K562 (cell line): Measurements from ENCODE around the gene NFS1. TPM values are rescaled to one million over a fixed set of nuclear protein-coding genes. Genes with fewer than 3 reads are reported as not detected.

Experiments
- ATAC-seq: fragments of 200-7000 bp; cut with Tn5 transposase; 3 replicates; pipeline ENCODE4 v1.9.1; 2020; ENCODE audit warnings: moderate library complexity
- BruUV-seq: library from RNA; stranded (reverse); fragments of 400-500 nt; replicated peaks from 2 replicates; lab custom pipeline; 2021; lab: Mats Ljungman, UMichigan
- CTCF ChIA-PET: fragments of 300-600 bp; formaldehyde crosslinking; extraction: SDS; loops from one replicate; lab custom pipeline; 2021; ENCODE audit warnings: low intra/inter-chr PET ratio; lab: Yijun Ruan, JAX
- POLR2A ChIA-PET: fragments of 300-600, 350-650 bp; sonication (Branson Sonifier 250); formaldehyde crosslinking; extraction: SDS; loops from one replicate; lab custom pipeline; 2021; ENCODE audit warnings: antibody characterized with exemption, inconsistent platforms; lab: Yijun Ruan, JAX
- DNase-seq, 4 experiments: peaks; one replicate each; pipeline versions ENCODE4 v3.0.0 to v3.0.0-alpha.2; 2011 to 2018; ENCODE audit warnings: low spot score in 3 of 4, mixed read lengths in 3 of 4; ENCODE audit errors: extremely low read depth in 1 of 4
- FAIRE-seq: peaks from 2 replicates; lab custom pipeline; 2011; peaks lifted over from hg19 to GRCh38; lab: Jason Lieb, UNC
- H2AFZ ChIP-seq: 2 replicates; pipeline ENCODE4 v1.6.0; 2011; ENCODE audit warnings: low read depth, low read length, control low read depth, inconsistent platforms
- H3K27ac ChIP-seq: fragments of 200-600 bp; 3 replicates; pipeline ENCODE4 v1.8.0; 2011; ENCODE audit warnings: low read depth, mild to moderate bottlenecking, control low read depth, inconsistent platforms, low read length, moderate library complexity, mixed read lengths; ENCODE audit errors: extremely low read depth
- H3K27me3 ChIP-seq, 2 experiments: fragments of 300-600 bp in 1 of 2; 2 replicates in 1 of 2; 3 replicates in 1 of 2; pipeline versions ENCODE4 v1.6.0 to v1.8.0; 2011; ENCODE audit warnings: inconsistent platforms in 2 of 2, low read length in 2 of 2, mild to moderate bottlenecking in 1 of 2, mixed read lengths in 1 of 2, moderate library complexity in 1 of 2; ENCODE audit not compliant: control insufficient read depth in 2 of 2, insufficient read depth in 2 of 2
- H3K36me3 ChIP-seq: fragments of 300-600 bp; 3 replicates; pipeline ENCODE4 v1.8.0; 2011; ENCODE audit warnings: mild to moderate bottlenecking, low read length, inconsistent platforms; ENCODE audit not compliant: control insufficient read depth, insufficient read depth
- H3K4me1 ChIP-seq, 2 experiments: fragments of 200-600 bp in 1 of 2; replicated peaks in 1 of 2; 2 replicates in 1 of 2; 3 replicates in 1 of 2; pipeline versions ENCODE4 v1.5.1 to v1.8.0; 2011; ENCODE audit warnings: inconsistent platforms in 2 of 2, low read length in 2 of 2, mild to moderate bottlenecking in 1 of 2, mixed read lengths in 1 of 2, moderate library complexity in 1 of 2; ENCODE audit not compliant: control insufficient read depth in 2 of 2, insufficient read depth in 2 of 2
- H3K4me2 ChIP-seq: 2 replicates; pipeline ENCODE4 v1.6.1; 2011; ENCODE audit warnings: low read length, control low read depth, inconsistent platforms, mixed read lengths; ENCODE audit not compliant: insufficient read depth
- H3K4me3 ChIP-seq: fragments of 200-600 bp; sonication (generic), shearing (Covaris generic); 2 replicates; pipeline ENCODE4 v1.5.1; 2016; ENCODE audit warnings: control low read depth, inconsistent platforms
- H3K79me2 ChIP-seq: fragments of 200-600 bp; 3 replicates; pipeline ENCODE4 v1.8.0; 2011; ENCODE audit warnings: low read length, inconsistent platforms; ENCODE audit not compliant: control insufficient read depth, insufficient read depth
- H3K9ac ChIP-seq, 2 experiments: 2 replicates each; pipeline versions ENCODE4 v1.6.0 to v1.6.1; 2011; ENCODE audit warnings: low read depth in 2 of 2, low read length in 2 of 2, control low read depth in 1 of 2, inconsistent platforms in 1 of 2, mild to moderate bottlenecking in 1 of 2, mixed read lengths in 1 of 2; ENCODE audit not compliant: insufficient read depth in 1 of 2
- H3K9me1 ChIP-seq: one replicate; pipeline ENCODE4 v1.6.0; 2011; ENCODE audit warnings: inconsistent platforms, mild to moderate bottlenecking, low read length, moderate library complexity; ENCODE audit not compliant: control insufficient read depth, insufficient read depth
- H3K9me3 ChIP-seq: replicated peaks from 2 replicates; pipeline ENCODE4 v1.5.1; 2011; ENCODE audit warnings: low read depth, low read length, inconsistent platforms; ENCODE audit not compliant: control insufficient read depth, insufficient read depth
- H4K20me1 ChIP-seq: replicated peaks from 2 replicates; pipeline ENCODE4 v1.6.1; 2011; ENCODE audit warnings: low read length, inconsistent platforms, mixed read lengths; ENCODE audit not compliant: control insufficient read depth, insufficient read depth
- ARID1B ChIP-seq: fragments of 450-650 bp; IDR thresholded peaks from 2 replicates; pipeline ENCODE4 v1.6.1; 2016; ENCODE audit warnings: antibody characterized with exemption, mild to moderate bottlenecking, inconsistent platforms
- ARID2 ChIP-seq: fragments of 450-650 bp; IDR thresholded peaks from 2 replicates; pipeline ENCODE4 v1.6.1; 2017; ENCODE audit warnings: antibody characterized with exemption, mild to moderate bottlenecking
- BRCA1 ChIP-seq, 2 experiments: fragments of 450-650 bp in 1 of 2; sonication (generic) in 1 of 2; formaldehyde crosslinking in 1 of 2; IDR thresholded peaks; 2 replicates each; pipeline versions ENCODE4 v1.5.0 to v1.6.1; 2017 to 2020; ENCODE audit warnings: mild to moderate bottlenecking in 1 of 2, missing genetic modification reagents in 1 of 2
- DNMT1 ChIP-seq: fragments of 450-650 bp; IDR thresholded peaks from 2 replicates; pipeline ENCODE4 v1.6.1; 2016; ENCODE audit warnings: antibody characterized with exemption, mild to moderate bottlenecking
- FOXJ2 ChIP-seq: fragments of 200-800 bp; sonication (Bioruptor generic); IDR thresholded peaks from 2 replicates; pipeline ENCODE4 v1.6.1; 2016; ENCODE audit warnings: missing genetic modification characterization, missing compliant biosample characterization
- NFYB ChIP-seq: IDR thresholded peaks from 2 replicates; pipeline ENCODE4 v1.6.1; 2011; ENCODE audit warnings: mild to moderate bottlenecking, moderate library complexity; ENCODE audit not compliant: insufficient read length; ENCODE audit errors: extremely low read depth
- PCBP1 ChIP-seq: fragments of 200-400 bp; formaldehyde crosslinking; IDR thresholded peaks from 2 replicates; pipeline ENCODE4 v1.6.1; 2018; ENCODE audit warnings: mild to moderate bottlenecking, low read depth, low read length; ENCODE audit not compliant: poor library complexity, severe bottlenecking
- POLR2A ChIP-seq: fragments of 450-650 bp; conservative IDR thresholded peaks from 2 replicates; pipeline ENCODE4 v1.6.1; 2016
- POLR2H ChIP-seq: IDR thresholded peaks from 2 replicates; pipeline ENCODE4 v1.6.1; 2016; ENCODE audit warnings: missing genetic modification characterization, low read depth, mild to moderate bottlenecking, control low read depth, missing compliant biosample characterization, moderate library complexity
- RAD21 ChIP-seq, 2 experiments: fragments of 250-450 bp in 1 of 2; fragments of 450-650 bp in 1 of 2; sonication (Bioruptor Pico) in 1 of 2; formaldehyde crosslinking in 1 of 2; IDR thresholded peaks in 1 of 2; conservative IDR thresholded peaks in 1 of 2; 2 replicates each; pipeline versions ENCODE4 v1.4.0 to v1.8.0; 2020 to 2022; ENCODE audit warnings: mild to moderate bottlenecking in 2 of 2, moderate library complexity in 1 of 2
- RBFOX2 ChIP-seq: fragments of 200-400 bp; formaldehyde crosslinking; IDR thresholded peaks from 2 replicates; pipeline ENCODE4 v1.6.1; 2017; ENCODE audit warnings: low read depth, mild to moderate bottlenecking, low read length, moderate library complexity
- SREBF1 ChIP-seq: fragments of 150-350 bp; IDR thresholded peaks from 2 replicates; pipeline ENCODE4 v1.6.1; 2014; ENCODE audit warnings: antibody characterized with exemption, low read depth, low read length, borderline replicate concordance
- ZNF121 ChIP-seq: sonication (generic); formaldehyde crosslinking; conservative IDR thresholded peaks from 2 replicates; pipeline ENCODE4 v1.8.0; 2022; ENCODE audit warnings: missing genetic modification reagents
- ZNF561 ChIP-seq: fragments of 450-650 bp; formaldehyde crosslinking; conservative IDR thresholded peaks from 2 replicates; pipeline ENCODE4 v1.4.0; 2020; ENCODE audit warnings: mild to moderate bottlenecking, moderate library complexity
- ZNF583 ChIP-seq: fragments of 250-450 bp; sonication (Bioruptor Pico); IDR thresholded peaks from 2 replicates; pipeline ENCODE4 v1.4.0; 2020
- ZNF77 ChIP-seq: fragments of 250-450 bp; sonication (Bioruptor Pico); IDR thresholded peaks from 2 replicates; pipeline ENCODE4 v1.5.0; 2020
- WGBS: fragments of 100-300 bp; shearing (Covaris generic); methylation state at CpG from one replicate; pipeline ENCODE4 v1.1.6; 2016; ENCODE audit warnings: low coverage, mixed read lengths; ENCODE audit not compliant: insufficient coverage; ENCODE audit errors: missing lambda C conversion rate; 5-methylcytosine and 5-hydroxymethylcytosine counted together
- in situ Hi-C: fragments of 300-500 bp; cut with MboI; formaldehyde crosslinking; loops from 4 replicates; pipeline ENCODE4 v1.15.0; 2018; ENCODE audit warnings: inconsistent platforms, mixed read lengths
- intact Hi-C: fragments of 100-400 bp; cut with micrococcal nuclease; formaldehyde crosslinking; loops from 2 replicates; pipeline ENCODE4 v1.14.2; 2022
- polyA plus RNA-seq, 8 experiments: library from polyadenylated mRNA; depleted of rRNA in 4 of 8; stranded (reverse) in 5 of 8; unstranded in 3 of 8; fragments of >200 nt; fragmentation: Nextera tagmentation in 2 of 8; fragmentation: Illumina TruSeq in 1 of 8; extraction: Ambion mirVana in 2 of 8; extraction: Trizol in 1 of 8; gene quantifications; 2 replicates each; pipeline versions ENCODE4 v1.2.1 to v1.2.3, GENCODE V29; 2011 to 2014; ENCODE audit warnings: inconsistent platforms in 1 of 8, missing spikeins in 1 of 8
- total RNA-seq, 7 experiments: library from RNA; depleted of rRNA in 6 of 7; stranded (reverse); fragments of >200 nt in 6 of 7; fragmentation: Illumina TruSeq in 2 of 7; extraction: Trizol in 2 of 7; gene quantifications; 2 replicates each; pipeline versions ENCODE4 v1.2.1 to v1.2.3, GENCODE V29; 2011 to 2021; ENCODE audit warnings: low replicate concordance in 1 of 7
- TF ChIP-seq, protein P1 (sequence below), 2 experiments: fragments of 450-650 bp in 1 of 2; sonication (generic) in 1 of 2; formaldehyde crosslinking in 1 of 2; IDR thresholded peaks in 1 of 2; conservative IDR thresholded peaks in 1 of 2; 2 replicates each; pipeline versions ENCODE4 v1.6.1 to v1.8.1; 2016 to 2023; ENCODE audit warnings: mild to moderate bottlenecking in 2 of 2, moderate library complexity in 2 of 2, inconsistent platforms in 1 of 2, missing genetic modification reagents in 1 of 2
- TF ChIP-seq, protein P2 (sequence below): sonication (generic); formaldehyde crosslinking; IDR thresholded peaks from 2 replicates; pipeline ENCODE4 v1.8.1; 2023; ENCODE audit warnings: mild to moderate bottlenecking, missing genetic modification reagents

NFS1 gene
- total and polyA plus RNA-seq, 9 of the 15 experiments (the other 6 are each of a cell fraction or from before 2014, with no cell fraction given): 11.5 to 84.8 (median 47.1) TPM

DNA sequence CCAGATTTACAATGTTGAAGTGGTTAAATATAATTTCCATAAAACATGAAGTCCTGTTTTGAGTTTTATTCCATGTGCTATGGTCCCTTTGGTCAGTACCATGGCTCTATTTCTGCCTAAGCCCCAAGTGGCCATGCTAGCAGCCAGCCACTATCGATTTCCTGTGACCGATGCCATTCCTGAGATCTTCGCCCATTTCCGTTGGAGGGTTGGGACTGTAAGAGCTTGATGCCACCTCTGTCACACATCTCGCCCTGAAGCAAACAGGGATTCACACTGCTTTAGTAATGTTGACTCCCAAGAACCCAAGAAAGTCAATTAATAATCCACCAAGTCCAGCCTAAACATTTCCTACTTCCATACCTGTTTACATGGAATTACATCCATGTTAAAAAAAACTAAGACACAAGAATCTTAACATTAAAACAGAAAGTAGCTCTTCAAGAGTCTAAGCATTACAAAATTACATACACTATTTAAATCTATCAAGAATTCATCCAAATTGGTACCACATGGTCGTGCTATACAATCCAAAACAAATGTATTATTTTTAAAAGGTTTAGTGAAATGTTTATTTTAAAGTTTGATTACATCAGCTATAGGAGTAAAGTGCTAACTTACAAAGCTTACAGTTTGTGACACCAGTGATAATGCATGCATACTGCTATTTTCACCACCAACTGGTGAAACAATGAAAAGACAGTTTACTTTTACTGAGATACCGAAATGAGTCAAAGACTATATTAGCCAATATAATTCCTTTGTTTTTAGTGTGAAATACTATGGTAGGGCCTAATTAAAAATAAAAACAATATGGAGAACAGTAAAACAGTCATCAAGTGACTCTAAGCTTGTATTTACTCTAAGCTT lies 40.4 kb upstream of the NFS1 start:
- H3K4me3 ChIP-seq: peak overlapping the region; percentile 81; the same call in 1 of the 2 replicates
- DNase-seq (peak in 1 of 4 experiments; percentile 37), ATAC-seq (no peak), FAIRE-seq (no peak)
- peaks cover 4 to 23% of the 10 kb centered on the region in 2 experiments; a peak in 3 of 5 replicates for H3K4me1 ChIP-seq
- H3K4me2 ChIP-seq: peak overlapping the region; percentile 53
- peaks cover 41% of the 10 kb centered on the region for H4K20me1 ChIP-seq
- H3K27me3 ChIP-seq: no peaks in the 10 kb centered on the region
- no peaks in the 10 kb centered on the region for H3K9me1 ChIP-seq
- H2AFZ ChIP-seq: no peak overlapping the region
- ChIA-PET CTCF (no interaction called here), POLR2A (interaction anchor here (0.5 to 7.0 kb wide), 20 partner anchors 11 to 359 kb away, joined by 3 to 99 read pairs (median 4); partner anchors contain the start of genes PHF20 and SCAND1)
- H3K9me3 ChIP-seq: no peaks in the 10 kb centered on the region
- peaks cover 92% of the 10 kb centered on the region for H3K79me2 ChIP-seq
- intact Hi-C loops (loop anchor here (2.0 to 5.0 kb wide), 2 partner anchors 145 to 163 kb away; no protein-coding TSS in a partner anchor), in situ Hi-C loops (no loop called here)
- H3K9ac ChIP-seq: peak overlapping the region; percentile 73 to 99; a peak in 3 of 4 replicates
- peak overlapping the region; percentile 20; the same call in 2 of the 3 replicates for H3K27ac ChIP-seq
- BruUV-seq: no TSS peak
- peaks cover 66% of the 10 kb centered on the region for H3K36me3 ChIP-seq
- WGBS: 72% methylated on average over 7 of the region's 7 CpGs
- TF ChIP-seq POLR2A: 0 out of 2 replicates have a peak, but pooled peaks have one; percentile 21
- no peak for TF ChIP-seq NFYB
- TF ChIP-seq, protein P1, sequence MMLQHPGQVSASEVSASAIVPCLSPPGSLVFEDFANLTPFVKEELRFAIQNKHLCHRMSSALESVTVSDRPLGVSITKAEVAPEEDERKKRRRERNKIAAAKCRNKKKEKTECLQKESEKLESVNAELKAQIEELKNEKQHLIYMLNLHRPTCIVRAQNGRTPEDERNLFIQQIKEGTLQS (IDR thresholded peaks at IDR 0.05): 0 out of 2 replicates have a peak, but pooled peaks have one; percentile 10
- TF ChIP-seq, protein P1 (CRISPR knock-in tag; conservative IDR thresholded peaks at IDR 0.05): no peak
- no peak for TF ChIP-seq ZNF561 (CRISPR knock-in tag)
- TF ChIP-seq SREBF1: no peak
- no peak for TF ChIP-seq ZNF121 (CRISPR knock-in tag)
- no peak for TF ChIP-seq ZNF583 (CRISPR knock-in tag)
- no peak for TF ChIP-seq FOXJ2 (tag)
- TF ChIP-seq, protein P2, sequence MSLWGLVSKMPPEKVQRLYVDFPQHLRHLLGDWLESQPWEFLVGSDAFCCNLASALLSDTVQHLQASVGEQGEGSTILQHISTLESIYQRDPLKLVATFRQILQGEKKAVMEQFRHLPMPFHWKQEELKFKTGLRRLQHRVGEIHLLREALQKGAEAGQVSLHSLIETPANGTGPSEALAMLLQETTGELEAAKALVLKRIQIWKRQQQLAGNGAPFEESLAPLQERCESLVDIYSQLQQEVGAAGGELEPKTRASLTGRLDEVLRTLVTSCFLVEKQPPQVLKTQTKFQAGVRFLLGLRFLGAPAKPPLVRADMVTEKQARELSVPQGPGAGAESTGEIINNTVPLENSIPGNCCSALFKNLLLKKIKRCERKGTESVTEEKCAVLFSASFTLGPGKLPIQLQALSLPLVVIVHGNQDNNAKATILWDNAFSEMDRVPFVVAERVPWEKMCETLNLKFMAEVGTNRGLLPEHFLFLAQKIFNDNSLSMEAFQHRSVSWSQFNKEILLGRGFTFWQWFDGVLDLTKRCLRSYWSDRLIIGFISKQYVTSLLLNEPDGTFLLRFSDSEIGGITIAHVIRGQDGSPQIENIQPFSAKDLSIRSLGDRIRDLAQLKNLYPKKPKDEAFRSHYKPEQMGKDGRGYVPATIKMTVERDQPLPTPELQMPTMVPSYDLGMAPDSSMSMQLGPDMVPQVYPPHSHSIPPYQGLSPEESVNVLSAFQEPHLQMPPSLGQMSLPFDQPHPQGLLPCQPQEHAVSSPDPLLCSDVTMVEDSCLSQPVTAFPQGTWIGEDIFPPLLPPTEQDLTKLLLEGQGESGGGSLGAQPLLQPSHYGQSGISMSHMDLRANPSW (CRISPR knock-in tag): no peak
- no peak for TF ChIP-seq ARID2
- TF ChIP-seq ARID1B: no peak
- no peak for TF ChIP-seq DNMT1
- TF ChIP-seq POLR2H: peak; percentile 32
- TF ChIP-seq RBFOX2: peak; percentile 57
- TF ChIP-seq RAD21 (CRISPR knock-in tag; conservative IDR thresholded peaks at IDR 0.05 in 1 of 2, IDR thresholded peaks at IDR 0.05 in 1 of 2): peak; percentile 3 to 21; a peak in 1 of 4 replicates
- no peak for TF ChIP-seq ZNF77 (CRISPR knock-in tag)
- no peak for TF ChIP-seq BRCA1 (IDR thresholded peaks at IDR 0.05)
- TF ChIP-seq BRCA1 (CRISPR knock-in tag; IDR thresholded peaks at IDR 0.05): no peak
- TF ChIP-seq PCBP1: no peak
